Heart left ventricle (tissue), 13 donors: ENCODE results near the gene OTUD4.
A peak's percentile ranks its signal among the peaks of the same experiment; 100 is the strongest.

Experiments used
- CTCF ChIP-seq, 12 donors: fragments of 200-600 bp; sonication (generic) in 4 of 12; IDR thresholded peaks; one replicate each; pipeline versions ENCODE4 v1.5.0 to v1.8.0; 2018 to 2022; ENCODE audit warnings: antibody characterized with exemption in 12 of 12, mild to moderate bottlenecking in 5 of 12
- POLR2A ChIP-seq, 2 donors: fragments of 450-650 bp; IDR thresholded peaks; one replicate each; pipeline ENCODE4 v1.6.1; 2017; ENCODE audit warnings: antibody characterized with exemption in 2 of 2, mild to moderate bottlenecking in 2 of 2, moderate library complexity in 2 of 2
- donor health status: ischemic (EF 13 %, LVEDD 7.1; RV severe dilation, severe dysfunction).
- donor health status: DM: no; HTN: yes; CAD: no.
- donor health status: DM: no; HTN: no; CAD: no.
- donor health status: ischemic (EF 25% LVEDD 6.9; RV normal size, moderate dysfunction).
- donor health status: ischemic (EF 25% LVEDD 5.7; RV mildly dilated, moderate dysfunction).
- donor health status: ischemic (EF 35%, LVEDD 5.7; RV mildly dilated, moderate dysfunction).
- donor health status: nonischemic (EF 11% LVEDD 7.7; RV severe dilation, severe dysfunction).
- donor health status: DM: yes; HTN: yes; CAD: no.
- donor health status: PGD.
- donor health status: ischemic (EF 29% LVEDD 5.4; RV normal size, mild dysfunction).
- donor health status: nonischemic (EF 23%, LVEDD 6.1; RV moderate dilation, normal function).

- peak in 1 of 2 donors; percentile 41 for TF ChIP-seq POLR2A (IDR thresholded peaks at IDR 0.05)
- TF ChIP-seq CTCF (IDR thresholded peaks at IDR 0.05) = peak in 9 of 12 donors; percentile 9 to 50 (median 32)
Observed at GRCh38 chr4:145097821-145098674, 82.3 kb downstream of the OTUD4 start, which contains the start of the genes ABCE1 and ANAPC10.
